GM12801 (cell line): ENCODE measurements around the gene ZNF135.

Source experiments
- CTCF ChIP-seq: IDR thresholded peaks from one replicate; pipeline ENCODE4 v1.5.1; 2011; ENCODE audit warnings: control low read depth; ENCODE audit not compliant: insufficient read length; ENCODE audit errors: extremely low read depth

Gene ZNF135

DNA sequence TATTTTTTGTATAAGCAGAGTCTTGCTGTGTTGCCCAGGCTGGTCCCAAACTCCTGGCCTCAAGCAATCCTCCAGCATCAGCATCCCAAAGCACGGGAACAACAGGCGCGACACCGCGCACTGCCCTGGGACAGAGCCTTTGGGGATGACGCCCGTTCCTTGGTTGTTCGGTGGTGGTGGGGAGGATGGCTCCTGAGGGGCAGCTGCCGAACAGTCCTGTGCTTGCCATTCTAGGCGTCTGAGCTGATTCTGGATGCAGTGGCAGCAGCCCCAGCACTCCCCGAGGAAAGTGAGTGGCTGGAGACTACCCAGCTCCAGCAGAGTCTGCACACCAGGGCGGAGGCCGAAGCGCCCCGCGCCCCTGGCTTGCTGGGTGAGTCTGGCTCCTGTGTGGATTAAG is 6.8 kb upstream of the ZNF135 start:
- TF ChIP-seq CTCF, result no peak

DNA sequence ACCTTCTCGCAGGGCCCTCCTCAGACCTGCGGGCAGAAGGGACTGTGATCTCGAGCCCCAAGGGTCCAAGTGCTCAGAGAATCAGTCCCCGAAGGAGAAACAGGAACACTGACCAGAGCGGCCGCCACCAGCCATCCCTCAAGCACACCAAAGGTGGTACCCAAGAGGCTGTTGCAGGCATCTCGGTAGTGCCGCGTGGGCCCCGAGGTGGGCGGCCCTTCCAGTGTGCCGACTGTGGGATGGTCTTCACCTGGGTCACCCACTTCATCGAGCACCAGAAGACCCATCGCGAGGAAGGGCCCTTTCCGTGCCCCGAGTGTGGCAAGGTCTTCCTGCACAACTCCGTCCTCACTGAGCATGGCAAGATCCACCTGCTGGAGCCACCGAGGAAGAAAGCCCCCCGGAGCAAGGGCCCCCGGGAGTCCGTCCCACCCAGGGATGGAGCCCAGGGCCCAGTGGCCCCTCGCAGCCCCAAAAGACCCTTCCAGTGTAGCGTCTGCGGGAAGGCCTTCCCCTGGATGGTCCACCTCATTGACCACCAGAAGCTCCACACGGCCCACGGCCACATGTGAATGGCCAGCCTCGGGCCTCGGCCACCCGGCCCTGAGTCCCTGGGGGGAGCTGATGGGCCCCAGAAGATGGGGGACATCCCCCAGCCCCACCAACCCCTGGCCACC is 5.5 kb upstream of the ZNF135 start:
- TF ChIP-seq CTCF, result no peak

DNA sequence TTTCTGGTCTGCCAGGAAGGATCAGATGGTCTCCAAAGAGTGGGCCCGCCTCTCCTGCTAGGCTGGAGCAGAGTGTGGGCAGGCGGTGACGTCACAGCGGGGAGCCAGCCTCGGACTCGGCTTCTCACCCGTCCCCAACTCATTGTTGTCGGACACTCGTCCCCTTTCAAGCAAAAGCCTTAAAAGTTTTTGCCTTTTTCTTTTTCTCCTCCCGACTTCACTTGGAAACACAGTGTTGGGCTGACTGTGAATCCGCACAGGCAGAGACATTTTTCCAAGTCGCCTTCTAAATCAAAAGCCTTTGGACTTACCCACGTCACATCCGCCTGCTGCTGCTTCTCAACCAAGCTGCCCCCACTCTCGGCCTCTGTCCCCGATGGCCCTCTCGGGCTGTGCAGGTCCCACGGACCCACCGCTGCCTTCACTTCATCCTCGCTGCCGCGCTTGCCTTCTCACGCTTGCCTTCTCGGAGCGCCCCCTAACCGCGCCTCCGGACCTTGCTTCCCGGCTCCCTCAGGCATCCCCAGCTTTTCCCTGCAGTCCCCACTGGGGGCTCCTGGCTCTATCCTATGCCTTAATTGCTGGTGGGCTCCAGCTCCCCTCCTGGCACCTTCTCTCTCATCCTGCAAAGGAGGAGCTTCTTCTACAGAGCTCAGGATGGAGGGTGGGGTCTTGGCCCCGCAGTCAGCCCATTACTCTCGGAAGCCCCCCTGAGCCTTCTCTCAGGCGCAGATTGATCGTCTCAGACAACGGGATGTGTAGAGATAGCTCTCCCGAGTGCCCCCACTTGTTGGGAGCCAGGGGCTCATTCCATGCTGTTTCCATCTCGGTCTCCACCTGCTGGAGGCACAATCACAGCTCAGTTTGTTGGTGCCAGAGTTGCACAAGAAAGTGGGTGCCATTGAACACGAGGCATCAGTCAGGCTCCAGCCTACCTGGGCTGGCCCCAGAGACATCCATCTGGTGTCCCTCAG is 3.9 kb upstream of the ZNF135 start:
- TF ChIP-seq CTCF, result no peak

DNA sequence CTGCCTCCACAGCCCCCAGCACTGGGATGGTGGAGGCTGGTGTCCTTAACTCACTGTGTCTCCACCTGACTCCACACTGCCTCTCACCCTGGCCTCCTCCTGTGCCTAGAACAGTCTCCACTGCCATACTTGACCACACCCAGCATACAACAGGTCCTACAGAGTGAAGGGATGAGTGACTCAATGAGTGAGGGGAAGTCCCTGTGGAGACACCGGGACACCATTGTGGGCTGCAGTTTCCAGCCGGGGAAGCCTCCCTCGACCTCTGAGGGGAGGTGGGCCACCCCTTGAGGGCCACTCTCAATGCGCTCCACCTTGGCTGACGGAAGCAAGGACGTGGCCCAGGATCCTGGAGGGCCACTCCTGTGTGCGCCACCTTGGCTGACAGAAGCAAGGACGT is 2.8 kb upstream of the ZNF135 start:
- no peak for TF ChIP-seq CTCF

- TF ChIP-seq CTCF, result no peak
These were observed 2.2 kb upstream of the ZNF135 start for GRCh38 chr19:58056861-58057260.

GRCh38 chr19:58058467-58058866 is 615 bp upstream of the ZNF135 start:
- TF ChIP-seq CTCF, result no peak

DNA sequence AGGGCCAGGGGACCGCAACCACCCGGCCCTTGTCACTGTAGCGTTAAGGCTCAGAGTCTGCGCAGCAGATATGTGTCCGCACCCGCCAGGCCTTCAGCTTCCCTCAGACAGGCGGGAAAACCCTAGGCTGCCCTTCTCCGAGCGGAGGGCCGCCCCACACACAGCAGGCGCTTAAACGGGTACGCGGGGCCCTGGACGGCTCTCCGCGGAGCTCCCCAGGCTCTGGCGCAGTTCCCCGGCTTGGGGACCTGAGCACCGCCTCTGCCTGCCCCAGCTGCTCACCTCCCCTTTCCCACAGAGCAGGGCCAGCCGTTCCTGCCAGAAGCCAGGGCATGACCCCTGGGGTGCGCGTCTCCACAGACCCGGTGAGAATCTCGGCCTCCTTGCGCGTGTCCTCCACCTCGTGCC is 593 bp downstream of the ZNF135 start:
- TF ChIP-seq CTCF, result no peak
